SH-SY5Y (cell line): ENCODE data around the gene CRYBG3.

Source experiments
- GATA2 ChIP-seq: IDR thresholded peaks from 2 replicates; pipeline ENCODE4 v1.6.1; 2011; ENCODE audit warnings: mild to moderate bottlenecking, low read depth, low read length
- GATA3 ChIP-seq: IDR thresholded peaks from 2 replicates; pipeline ENCODE4 v1.6.1; 2011; ENCODE audit warnings: low read depth, mild to moderate bottlenecking, low read length, moderate library complexity

- TF ChIP-seq GATA2 (no peak), GATA3 (no peak)
Measured at GRCh38 chr3:97899331-97899730, 77.5 kb downstream of the CRYBG3 start.
